Tibial nerve (tissue), 3 donors: ENCODE measurements around the gene GALNT12.

Source experiments
- CTCF ChIP-seq, 5 experiments: fragments of 200-600 bp in 3 of 5; fragments of 450-650 bp in 2 of 5; sonication (generic) in 3 of 5; IDR thresholded peaks; one replicate each; pipeline ENCODE4 v1.5.1; 2016 to 2019; ENCODE audit warnings: antibody characterized with exemption in 5 of 5, mild to moderate bottlenecking in 3 of 5, moderate library complexity in 2 of 5
- POLR2A ChIP-seq, 2 donors: fragments of 450-650 bp; IDR thresholded peaks; one replicate each; pipeline ENCODE4 v1.6.1; 2017; ENCODE audit warnings: antibody characterized with exemption in 2 of 2, mild to moderate bottlenecking in 2 of 2, moderate library complexity in 2 of 2

- TF ChIP-seq CTCF (IDR thresholded peaks at IDR 0.05) = no peak
- TF ChIP-seq POLR2A (IDR thresholded peaks at IDR 0.05) = no peak
Observed at GRCh38 chr9:98794802-98795201, 12.7 kb upstream of the GALNT12 start.
